ENCODE measurements around the gene TRIL.

- TF ChIP-seq POLR2A (IDR thresholded peaks at IDR 0.05) (no peak), CTCF (IDR thresholded peaks at IDR 0.05) (no peak)
Observed at GRCh38 chr7:29005829-29006228, 47.7 kb upstream of the TRIL start.
